ENCODE data around the gene ELMO3.

The ELMO3 gene

GRCh38 chr16:67183627-67184452, 15.1 kb upstream of the ELMO3 start, which contains the start of gene MATCAP1:
Gene MATCAP1, minus strand, starts transcription at chr16:67183963. Its CDS starts 3,353 bp downstream, at chr16:67180610.
- DNase-seq, result peak; percentile 96

- DNase-seq, result peak; percentile 51
Measured at GRCh38 chr16:67184453-67184994, 14.4 kb upstream of the ELMO3 start.

- peak; percentile 70 for DNase-seq
Measured at GRCh38 chr16:67184995-67185650, 13.8 kb upstream of the ELMO3 start.

- no peak for DNase-seq
Measured at GRCh38 chr16:67185651-67186134, 13.2 kb upstream of the ELMO3 start.

GRCh38 chr16:67186550-67186950, 12.4 kb upstream of the ELMO3 start:
- DNase-seq, result no peak

- no peak for DNase-seq
Measured at GRCh38 chr16:67187175-67187890, 11.6 kb upstream of the ELMO3 start.

- DNase-seq, result no peak
Measured at GRCh38 chr16:67188323-67188722, 10.6 kb upstream of the ELMO3 start.

- DNase-seq, result no peak
Measured at GRCh38 chr16:67188798-67189197, 10.1 kb upstream of the ELMO3 start.

- no peak for DNase-seq
Measured at GRCh38 chr16:67190041-67190440, 8.9 kb upstream of the ELMO3 start, which contains the start of gene EXOC3L1. Gene EXOC3L1, minus strand, starts transcription at chr16:67190136. Its CDS starts 460 bp downstream, at chr16:67189676.

- DNase-seq, result no peak
Measured at GRCh38 chr16:67190448-67191399, 8.2 kb upstream of the ELMO3 start.

GRCh38 chr16:67191411-67191994, 7.4 kb upstream of the ELMO3 start:
- no peak for DNase-seq

- peak; percentile 85 for DNase-seq
Measured at GRCh38 chr16:67191995-67192681, 6.8 kb upstream of the ELMO3 start, which contains the start of gene E2F4. Gene E2F4, plus strand, starts transcription at chr16:67192155. Its CDS starts 73 bp downstream, at chr16:67192228.

GRCh38 chr16:67192781-67193361, 6.1 kb upstream of the ELMO3 start:
- no peak for DNase-seq

GRCh38 chr16:67193536-67193935, 5.4 kb upstream of the ELMO3 start:
- DNase-seq, result no peak

- DNase-seq, result no peak
Measured at GRCh38 chr16:67194260-67194659, 4.7 kb upstream of the ELMO3 start.

GRCh38 chr16:67195676-67196075, 3.3 kb upstream of the ELMO3 start:
- DNase-seq, result no peak

GRCh38 chr16:67196881-67197280, 2.0 kb upstream of the ELMO3 start:
- no peak for DNase-seq

GRCh38 chr16:67197704-67198103, 1.2 kb upstream of the ELMO3 start:
- DNase-seq, result no peak

- peak; percentile 64 for DNase-seq
Measured at GRCh38 chr16:67198238-67198734, 645 bp upstream of the ELMO3 start.

GRCh38 chr16:67199808-67200198, 872 bp downstream of the ELMO3 start:
- DNase-seq, result no peak

All from NCI-H2171 (cell line).